ENCODE data around the gene TBC1D22A. TPM values are rescaled to one million over a fixed set of nuclear protein-coding genes. Genes with fewer than 3 reads are reported as not detected.
A peak's percentile ranks its signal among the peaks of the same experiment; 100 is the strongest.

The TBC1D22A gene
- total RNA-seq, 1 experiment from 2014 or later, result 7.9 TPM

- no peak for DNase-seq (ENCODE audit: low spot score)
These were observed 424.9 kb downstream of the TBC1D22A start for GRCh38 chr22:47187176-47187957.

- DNase-seq (ENCODE audit: low spot score), result no peak
These were observed 426.0 kb downstream of the TBC1D22A start for GRCh38 chr22:47188261-47189055.

- DNase-seq (ENCODE audit: low spot score), result no peak
These were observed 426.8 kb downstream of the TBC1D22A start for GRCh38 chr22:47189056-47189916.

GRCh38 chr22:47190276-47190956, 428.0 kb downstream of the TBC1D22A start:
- no peak for DNase-seq (ENCODE audit: low spot score)

- no peak for DNase-seq (ENCODE audit: low spot score)
These were observed 428.7 kb downstream of the TBC1D22A start for GRCh38 chr22:47190957-47191670.

- DNase-seq (ENCODE audit: low spot score), result no peak
These were observed 429.5 kb downstream of the TBC1D22A start for GRCh38 chr22:47191671-47192650.

- DNase-seq (ENCODE audit: low spot score), result peak; percentile 3
These were observed 430.4 kb downstream of the TBC1D22A start for GRCh38 chr22:47192651-47193437.

- DNase-seq (ENCODE audit: low spot score), result no peak
These were observed 431.3 kb downstream of the TBC1D22A start for GRCh38 chr22:47193606-47194329.

GRCh38 chr22:47194476-47195155, 432.2 kb downstream of the TBC1D22A start:
- DNase-seq (ENCODE audit: low spot score), result no peak

GRCh38 chr22:47195156-47195483, 432.7 kb downstream of the TBC1D22A start:
- no peak for DNase-seq (ENCODE audit: low spot score)

GRCh38 chr22:47195484-47196165, 433.2 kb downstream of the TBC1D22A start:
- no peak for DNase-seq (ENCODE audit: low spot score)

GRCh38 chr22:47196166-47196849, 433.9 kb downstream of the TBC1D22A start:
- DNase-seq (ENCODE audit: low spot score), result no peak

- no peak for DNase-seq (ENCODE audit: low spot score)
These were observed 434.7 kb downstream of the TBC1D22A start for GRCh38 chr22:47196881-47197772.

- DNase-seq (ENCODE audit: low spot score), result no peak
These were observed 435.5 kb downstream of the TBC1D22A start for GRCh38 chr22:47197773-47198500.

GRCh38 chr22:47198801-47199251, 436.4 kb downstream of the TBC1D22A start:
- no peak for DNase-seq (ENCODE audit: low spot score)
